Stimulated activated CD8-positive, alpha-beta memory T cell treated with anti-CD3 and anti-CD28 coated beads, Interleukin-4, amount 100 ng/mL, for 48 hours (primary cell): Measurements from ENCODE around the gene ANKH.

Experiments
- DNase-seq: peaks from one replicate; pipeline ENCODE4 v3.0.0-alpha.2; 2020

The ANKH gene

DNA sequence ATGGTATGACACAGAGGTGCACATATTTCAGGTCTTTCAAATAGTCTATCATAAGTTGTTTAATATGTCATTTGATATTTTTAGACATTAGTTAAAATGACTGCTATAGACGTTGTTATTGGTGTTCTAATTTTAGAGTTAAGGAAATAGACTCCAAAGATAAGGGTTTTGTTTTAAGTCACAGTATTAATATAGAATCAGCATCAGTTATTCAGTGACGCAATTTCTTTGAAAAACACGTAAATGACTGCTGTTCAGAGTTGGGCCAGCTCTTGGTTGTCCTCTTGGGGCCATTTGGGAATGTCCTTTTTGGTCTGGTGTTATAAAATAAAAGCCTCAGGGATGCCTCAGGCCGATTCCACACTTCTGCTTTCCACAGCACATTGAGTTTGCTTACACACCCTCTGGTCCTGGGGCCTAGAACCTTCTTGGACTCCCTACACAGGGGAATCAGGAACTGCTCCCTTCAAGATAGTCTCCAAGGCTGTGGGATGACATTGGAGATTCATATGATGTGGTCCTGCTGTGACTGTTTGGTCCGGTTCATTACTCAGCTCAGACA lies 192.7 kb downstream of the ANKH start:
- no peak for DNase-seq

DNA sequence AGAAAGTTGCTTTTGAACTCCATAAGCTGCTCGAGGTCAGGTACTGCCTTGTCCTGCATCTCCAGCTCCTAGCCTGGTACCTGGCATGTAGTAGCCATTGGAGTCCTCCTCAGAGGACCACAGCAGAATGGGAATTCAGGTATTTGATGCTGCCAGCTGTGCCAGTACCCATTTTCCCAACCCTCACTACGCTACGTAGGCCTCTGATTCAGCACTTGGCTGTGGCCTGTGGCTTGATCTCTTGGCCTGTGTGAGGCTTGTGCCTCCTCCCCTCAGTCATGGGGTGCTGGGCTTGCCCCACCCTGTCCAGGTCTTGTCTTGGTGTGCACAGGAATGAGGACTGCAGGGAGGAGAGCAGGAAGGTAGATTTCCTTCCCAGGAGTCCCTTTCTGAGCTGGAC lies 195.3 kb downstream of the ANKH start:
- DNase-seq = peak; percentile 63

DNA sequence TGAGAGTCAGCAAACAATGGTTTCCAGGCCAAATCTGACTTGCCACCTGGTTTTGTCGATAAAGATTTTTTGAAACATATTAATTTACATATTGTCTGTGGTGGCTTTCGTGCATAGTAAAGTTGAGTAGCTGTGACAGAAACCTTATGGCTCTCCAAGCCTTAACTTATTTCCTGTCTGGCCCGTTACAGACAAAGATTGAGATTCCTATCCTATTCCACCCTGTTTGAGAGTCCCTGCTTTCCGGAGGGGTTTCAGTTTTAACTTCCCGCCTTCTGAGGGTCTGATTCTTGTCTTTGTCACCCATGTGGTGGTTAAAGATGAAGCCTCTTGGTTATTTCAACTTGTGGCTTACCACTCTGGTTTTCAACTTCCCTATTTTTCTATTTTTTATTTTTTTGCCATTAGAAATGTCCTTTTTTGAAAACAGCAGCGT lies 195.7 kb downstream of the ANKH start:
- no peak for DNase-seq

DNA sequence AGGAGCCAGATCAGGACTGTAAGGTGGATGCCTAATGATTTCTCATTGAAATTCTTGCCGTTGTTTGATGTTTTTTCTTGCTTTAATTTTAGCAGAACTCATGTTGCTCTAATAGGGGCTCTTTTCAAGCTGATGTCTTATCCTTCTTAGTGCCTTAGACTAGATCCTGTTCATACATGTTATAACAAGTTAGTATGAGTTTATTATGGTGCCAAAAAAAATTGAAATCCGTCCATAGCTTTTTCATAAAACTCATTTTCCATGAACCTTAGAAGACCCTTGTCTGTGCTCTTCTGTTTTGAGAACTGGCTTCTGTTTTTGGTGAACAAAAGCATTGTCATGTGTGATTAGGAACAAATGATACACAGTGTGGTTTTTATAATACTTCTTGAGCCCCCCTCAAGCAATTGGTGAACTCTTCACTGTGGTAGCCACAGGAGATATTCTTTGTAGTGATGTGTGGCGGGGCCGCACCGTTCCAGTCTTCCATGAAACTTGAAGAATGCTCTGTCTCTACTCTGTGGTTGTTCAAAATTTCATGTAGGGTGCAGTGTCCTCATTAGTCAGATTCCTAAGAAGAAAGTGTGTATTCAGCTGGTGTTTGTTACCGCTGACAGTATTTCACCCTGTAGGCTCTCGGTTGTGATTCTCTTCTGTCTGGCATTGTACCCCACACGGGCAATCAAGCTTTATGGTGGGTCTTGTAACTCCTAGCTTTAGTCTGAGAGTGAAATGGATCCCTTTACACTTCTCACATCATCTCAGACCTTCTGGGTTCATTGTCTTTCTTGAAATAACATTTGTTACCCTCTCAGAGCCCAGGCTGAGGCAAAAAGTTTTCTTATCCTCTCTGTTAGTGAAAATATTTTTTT lies 196.4 kb downstream of the ANKH start:
- DNase-seq = peak; percentile 52

DNA sequence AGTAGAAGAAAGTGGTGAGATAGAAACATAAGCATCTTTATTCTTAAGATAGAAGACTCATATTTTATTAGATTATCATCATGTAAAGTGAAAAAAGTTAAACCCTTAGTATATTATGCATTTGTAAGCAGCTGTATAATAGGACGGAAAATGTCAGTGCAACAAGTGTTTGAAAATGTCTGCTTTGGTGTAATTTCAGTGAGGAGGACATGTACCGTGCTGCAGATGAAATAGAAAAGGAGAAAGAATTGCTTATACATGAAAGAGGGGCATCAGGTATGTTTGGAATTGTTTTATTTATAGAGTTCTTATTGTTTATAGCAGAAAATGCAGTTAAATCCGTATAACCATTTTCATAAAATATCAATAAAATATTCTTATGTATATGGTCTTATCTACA lies 198.1 kb downstream of the ANKH start:
- no peak for DNase-seq

DNA sequence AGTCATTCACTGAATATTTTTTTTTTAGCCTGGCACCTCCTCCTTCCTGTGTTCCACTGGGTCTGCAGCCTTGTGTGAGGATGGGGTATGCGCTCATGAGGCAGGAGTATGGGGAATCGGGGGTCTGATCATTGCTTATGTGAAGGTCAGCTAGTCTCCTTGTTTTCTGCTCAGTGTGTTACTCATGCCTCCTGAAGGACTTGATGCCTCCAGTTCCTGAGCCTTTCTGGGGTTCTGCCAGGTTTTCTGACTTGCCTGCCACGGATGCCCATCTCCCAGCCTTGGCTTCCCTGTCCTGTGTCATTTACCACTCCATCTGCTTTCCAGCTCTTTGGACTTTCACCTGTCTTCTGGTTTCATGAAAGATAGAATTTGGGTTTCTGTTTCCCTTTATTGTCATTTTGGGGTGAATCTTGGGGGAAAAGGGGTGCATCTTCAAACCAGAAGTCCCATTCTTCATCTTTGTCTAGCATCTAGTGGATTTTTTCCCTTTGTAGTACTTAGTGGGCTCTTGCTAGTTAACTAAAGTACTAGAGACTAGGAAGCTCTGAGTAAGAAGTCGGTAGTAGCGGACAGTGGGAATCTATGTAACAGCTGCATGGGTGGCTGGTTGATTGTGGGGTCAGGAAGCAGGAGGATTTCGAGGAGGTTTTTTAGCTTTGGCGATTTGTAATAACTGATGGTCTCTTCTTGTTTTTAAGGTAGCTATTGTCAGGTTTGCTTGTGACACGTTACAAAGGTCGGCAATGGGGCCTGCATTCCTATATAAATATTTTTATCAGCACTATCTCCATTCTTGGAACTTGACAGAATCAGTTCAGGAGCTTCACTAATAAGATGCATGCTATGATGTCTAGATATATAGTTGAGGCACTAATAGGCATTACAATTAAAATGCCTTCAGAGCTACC lies 198.8 kb downstream of the ANKH start:
- no peak for DNase-seq

DNA sequence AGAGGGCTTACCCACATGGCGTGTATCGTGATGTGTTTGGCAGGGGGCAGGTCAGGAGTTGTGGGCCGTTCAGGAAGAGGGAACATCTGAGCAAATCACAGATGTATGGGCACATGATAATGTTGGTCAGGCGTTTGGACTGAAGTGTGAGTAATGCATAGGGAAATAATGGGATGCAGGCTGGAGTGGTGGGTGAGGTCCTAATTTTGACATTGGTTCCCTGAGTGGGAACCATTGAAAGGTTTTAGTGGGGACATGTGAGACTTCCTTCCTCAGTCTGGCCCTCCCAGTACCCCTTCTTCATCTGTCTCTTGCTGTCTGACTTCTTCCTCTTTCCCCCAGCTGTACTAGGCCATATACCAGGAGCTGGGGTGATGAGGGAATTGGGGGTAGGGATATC lies 199.5 kb downstream of the ANKH start:
- DNase-seq = no peak

DNA sequence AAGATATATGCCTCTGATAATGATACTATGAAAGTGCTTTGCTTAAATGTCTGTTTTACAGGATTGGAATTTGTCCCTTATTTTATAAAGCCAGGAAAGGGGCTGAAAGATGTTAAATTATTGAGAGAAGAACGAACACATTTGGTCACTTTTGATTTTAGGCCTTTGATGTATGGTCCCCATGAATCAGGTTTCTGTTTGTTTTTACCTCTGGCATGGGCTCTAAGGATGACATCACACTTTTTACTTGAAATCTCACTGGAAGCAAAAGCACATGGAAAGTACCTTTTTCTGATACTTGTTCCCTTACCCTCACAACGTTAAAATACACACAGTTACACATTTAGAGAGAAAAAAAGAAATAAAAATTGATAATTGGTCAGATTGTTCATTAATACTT lies 200.2 kb downstream of the ANKH start:
- no peak for DNase-seq

DNA sequence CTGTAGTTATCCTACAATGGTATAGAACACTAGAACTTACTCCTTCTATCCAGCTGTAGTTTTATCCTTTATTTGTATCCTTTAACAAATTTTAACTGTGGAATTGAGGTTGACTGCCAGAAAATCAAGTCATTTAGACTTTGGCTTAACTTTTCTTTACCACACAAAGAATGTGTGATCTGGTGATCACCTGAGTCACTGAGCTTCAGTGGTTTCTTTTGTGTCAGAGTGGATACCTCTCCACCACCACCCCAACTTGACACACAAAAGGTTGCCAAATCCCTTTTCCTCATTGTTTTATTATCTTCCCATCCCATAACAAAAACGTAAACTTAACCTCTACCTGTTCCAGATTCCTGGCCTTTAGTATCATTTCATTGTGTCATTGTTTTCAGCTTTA lies 201.6 kb downstream of the ANKH start:
- no peak for DNase-seq

DNA sequence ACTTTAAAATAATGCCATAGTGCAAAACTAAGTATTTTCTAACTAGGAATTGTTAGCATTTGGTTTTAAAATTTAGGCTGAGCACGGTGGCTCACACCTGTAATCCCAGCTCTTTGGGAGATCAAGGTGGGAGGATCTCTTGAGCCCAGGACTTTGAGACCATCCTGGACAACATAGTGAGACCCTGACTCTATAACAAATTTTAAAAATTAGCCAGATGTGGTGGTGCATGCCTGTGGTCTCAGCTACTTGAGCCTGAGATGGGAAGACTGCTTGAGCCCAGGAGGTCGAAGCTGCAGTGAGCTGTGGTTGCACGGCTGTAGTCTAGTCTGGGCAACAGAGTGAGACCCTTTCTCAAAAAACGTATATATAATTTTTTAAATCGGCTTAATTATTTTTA lies 202.2 kb downstream of the ANKH start:
- DNase-seq = no peak

DNA sequence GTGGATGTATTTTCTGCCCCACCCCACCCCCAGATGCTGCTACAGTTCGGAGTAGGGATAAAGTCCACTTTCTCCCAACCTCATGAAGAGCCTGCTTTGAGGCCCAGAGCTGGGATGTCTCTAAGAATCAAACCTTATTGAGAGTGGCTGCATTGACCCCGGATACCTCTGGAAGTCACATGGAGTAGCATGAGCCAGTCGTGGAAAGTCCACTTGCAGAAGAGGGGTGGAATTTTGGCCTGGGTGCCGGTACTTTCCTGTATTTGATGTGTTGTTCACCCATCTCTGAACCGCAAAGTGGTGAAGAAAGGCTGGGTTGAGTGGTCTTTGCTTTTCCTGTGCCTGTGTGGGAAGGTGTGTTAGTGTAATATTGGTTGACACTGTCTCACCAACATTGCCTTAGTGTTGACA lies 203.4 kb downstream of the ANKH start:
- peak; percentile 71 for DNase-seq

DNA sequence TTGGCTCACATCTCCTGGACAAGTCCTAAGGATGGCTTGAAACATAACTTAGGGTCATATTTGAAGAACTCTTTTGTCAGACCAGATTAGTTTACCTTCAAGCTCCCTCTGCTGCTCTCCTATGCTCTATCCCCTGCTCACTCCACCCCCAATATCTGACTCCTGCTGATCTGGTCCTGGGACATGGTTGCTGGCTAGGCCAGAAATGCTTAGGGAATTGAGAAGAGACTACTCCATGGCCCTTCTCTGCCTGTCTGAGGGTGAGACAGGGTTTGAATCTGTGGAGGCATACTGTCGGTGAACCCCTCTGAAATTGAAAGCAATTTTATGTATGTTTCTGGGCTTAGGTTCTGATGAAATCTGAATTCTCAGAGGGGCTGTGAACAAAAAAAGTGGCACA lies 203.8 kb downstream of the ANKH start:
- no peak for DNase-seq

DNA sequence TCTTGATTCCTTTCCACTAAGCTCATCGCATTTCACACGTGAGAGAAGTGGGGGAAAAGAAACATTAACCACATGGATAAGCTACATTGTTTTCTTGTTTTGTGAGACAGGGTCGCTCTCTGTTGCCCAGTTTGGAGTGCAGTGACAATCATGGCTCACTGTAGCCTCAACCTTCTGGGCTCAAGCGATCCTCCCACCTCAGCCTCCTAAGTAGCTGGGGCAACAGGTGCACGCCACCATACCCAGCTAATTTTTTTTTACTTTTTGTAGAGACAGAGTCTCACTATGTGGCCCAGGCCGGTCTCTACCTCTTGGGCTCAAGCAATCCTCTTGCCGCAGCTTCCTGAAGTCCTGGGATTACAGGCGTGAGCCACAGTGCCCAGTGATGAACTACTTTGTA lies 204.3 kb downstream of the ANKH start:
- DNase-seq = no peak

DNA sequence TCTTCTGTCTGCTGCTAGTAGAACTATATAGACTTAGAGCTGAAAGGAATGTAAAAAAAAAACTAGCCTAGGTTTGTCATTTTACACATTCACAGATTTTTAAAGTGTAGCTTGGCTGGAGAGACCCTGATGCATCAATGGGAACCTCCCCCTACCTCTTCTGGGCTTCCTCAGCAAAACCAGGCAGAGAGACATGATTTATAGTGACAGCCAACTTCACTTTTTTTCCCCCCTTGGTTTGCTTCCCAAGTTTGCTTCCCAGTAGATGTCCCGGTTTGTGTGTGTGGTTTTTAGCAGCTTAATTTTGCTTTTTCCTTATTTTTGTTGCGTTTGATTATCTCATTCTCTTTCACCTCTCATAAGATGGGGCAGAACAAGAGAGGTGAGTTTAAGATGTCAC lies 205.2 kb downstream of the ANKH start:
- no peak for DNase-seq

DNA sequence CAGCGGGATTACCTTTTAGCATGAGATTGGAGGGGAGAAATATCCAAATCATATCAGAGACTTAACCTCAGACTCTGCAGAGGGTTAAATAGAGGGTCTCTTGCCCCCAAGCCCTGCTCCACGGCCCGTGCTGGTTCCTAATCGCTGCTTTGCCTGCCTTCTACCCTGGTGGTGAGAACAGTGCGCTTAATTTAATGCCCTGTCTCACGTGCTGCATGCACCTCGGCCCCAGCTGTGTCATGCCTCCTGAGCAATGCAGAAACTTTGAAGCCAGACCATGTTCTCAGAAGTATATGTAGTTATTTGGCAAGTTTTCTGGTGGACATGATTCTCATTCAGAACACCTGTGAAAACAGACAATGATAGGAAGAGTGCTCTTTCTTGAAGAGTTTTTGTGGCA lies 205.6 kb downstream of the ANKH start:
- DNase-seq = peak; percentile 70

DNA sequence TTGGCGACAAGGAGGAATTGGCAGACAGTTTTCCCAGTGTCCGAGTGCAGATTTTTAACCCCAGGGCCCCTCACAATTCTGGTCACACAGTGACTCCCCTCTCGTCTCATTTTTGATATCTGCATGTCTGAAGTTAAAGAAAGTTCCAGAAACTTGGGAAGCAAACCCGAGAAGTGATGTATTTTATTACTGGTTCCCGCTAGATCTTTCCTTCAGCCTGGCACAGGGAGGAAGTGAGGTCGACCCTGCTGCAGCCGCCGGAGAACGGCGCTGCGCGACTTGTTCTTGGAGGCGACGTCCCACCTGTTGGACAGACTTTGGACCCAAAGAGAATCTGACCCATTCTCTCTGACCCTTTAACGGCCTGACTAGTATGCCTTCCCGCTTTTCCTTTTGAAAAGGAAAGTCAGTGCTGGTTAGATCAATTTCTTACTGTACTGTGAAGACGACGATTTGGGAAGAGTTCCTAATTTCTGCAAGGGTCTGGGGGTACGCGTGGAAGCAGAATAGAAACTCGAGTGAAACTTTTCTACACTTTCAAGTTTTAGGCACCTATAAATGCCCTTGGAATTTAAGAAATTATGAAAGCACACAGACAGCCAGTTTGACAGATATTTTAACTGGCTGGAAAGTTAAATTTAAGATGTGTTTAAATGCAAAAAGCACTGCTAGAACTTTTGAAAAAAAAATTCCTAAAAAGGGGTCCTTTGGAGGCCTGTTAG lies 206.3 kb downstream of the ANKH start:
- DNase-seq = peak; percentile 59

DNA sequence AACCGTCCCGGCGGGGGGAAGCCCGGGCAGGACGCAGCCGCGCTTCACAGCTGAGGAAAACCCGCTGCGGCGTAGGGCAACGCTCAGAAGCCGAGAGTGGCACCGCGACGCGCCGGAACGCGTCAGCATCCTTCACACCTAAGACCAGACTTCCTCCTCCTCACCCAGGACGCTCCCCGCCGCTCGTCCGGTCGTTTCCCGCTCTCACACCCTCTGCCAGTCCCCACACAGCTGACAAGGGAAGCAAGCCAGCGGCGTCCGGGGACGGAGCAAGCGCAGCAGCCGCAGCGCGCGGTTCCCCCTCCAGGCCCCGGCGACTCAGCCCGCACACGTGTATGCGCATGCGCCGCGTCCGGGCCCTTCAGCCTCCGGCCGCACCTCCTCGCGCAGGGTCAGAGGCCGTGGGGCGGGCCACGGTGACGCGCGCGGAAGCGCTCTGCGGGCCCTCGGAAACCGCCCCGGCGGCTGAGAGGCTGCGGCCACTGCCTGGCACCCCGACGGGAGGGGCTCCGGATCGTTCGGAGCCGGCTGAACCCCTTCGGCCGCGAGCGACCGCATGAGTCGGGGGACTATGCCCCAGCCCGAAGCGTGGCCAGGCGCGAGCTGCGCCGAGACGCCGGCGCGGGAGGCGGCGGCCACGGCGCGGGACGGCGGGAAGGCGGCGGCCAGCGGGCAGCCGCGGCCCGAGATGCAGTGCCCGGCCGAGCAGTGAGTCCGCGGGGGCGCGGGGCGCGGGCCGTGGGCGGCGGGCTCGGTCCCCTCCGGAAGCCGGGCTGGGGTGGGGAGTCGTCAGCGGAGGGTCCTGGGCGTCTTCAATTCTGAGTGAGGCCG lies 207.1 kb downstream of the ANKH start, which contains the start of gene OTULIN:
Gene OTULIN (plus strand): TSS at position 449 of the 831 bp plus-strand sequence. CDS start 108 bp downstream, at position 557.
- DNase-seq = peak; percentile 90

DNA sequence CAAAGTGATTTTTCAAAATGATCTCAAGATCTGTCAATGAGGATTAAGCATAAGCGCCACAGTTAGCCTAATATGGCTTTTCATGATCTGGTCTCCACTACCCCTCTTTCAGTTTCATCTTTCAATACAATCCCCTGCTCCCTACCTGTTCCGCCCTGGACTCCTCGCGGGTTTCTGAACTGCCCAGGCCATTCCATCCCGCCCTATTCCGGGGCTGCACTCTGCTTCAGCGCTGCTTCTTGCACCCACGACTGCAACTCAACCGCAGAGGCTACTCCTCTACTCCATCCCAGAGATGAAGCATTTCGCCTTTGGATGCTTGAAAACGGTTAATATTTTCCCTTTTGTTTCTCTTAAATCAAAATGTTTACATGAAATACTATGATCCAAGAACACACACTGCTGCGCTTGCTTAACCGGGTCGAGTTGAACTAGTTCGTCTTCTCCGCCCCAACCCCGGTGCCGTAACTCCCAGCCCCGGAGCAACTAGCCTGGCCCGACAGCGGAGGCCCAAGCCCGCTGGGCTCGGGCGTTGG lies 207.8 kb downstream of the ANKH start:
- no peak for DNase-seq

DNA sequence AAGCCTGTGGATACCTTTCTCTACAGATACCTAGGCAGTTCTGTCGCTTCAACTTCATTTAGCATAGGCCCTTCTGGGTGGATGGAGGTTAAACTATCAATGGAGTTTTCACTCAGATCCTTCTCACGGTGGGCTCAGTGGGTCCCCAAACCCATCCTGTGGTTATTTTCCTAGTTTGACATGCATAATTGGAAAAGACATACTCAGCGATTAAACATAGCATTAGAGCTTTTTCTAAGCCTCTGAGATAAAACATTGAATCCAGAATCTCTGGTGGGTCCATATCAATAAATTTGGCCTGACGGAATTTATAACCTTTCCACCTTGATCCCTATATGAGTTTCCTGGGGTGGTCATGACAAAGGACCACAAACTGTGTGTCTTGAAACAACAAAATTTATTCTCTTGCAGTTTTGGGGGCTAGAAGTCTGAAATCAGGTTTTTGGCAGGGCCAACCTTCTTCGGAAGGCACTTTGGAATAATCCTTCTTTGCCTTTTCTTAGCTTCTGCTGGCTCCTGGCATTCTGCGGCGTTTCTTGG lies 208.8 kb downstream of the ANKH start:
- no peak for DNase-seq

DNA sequence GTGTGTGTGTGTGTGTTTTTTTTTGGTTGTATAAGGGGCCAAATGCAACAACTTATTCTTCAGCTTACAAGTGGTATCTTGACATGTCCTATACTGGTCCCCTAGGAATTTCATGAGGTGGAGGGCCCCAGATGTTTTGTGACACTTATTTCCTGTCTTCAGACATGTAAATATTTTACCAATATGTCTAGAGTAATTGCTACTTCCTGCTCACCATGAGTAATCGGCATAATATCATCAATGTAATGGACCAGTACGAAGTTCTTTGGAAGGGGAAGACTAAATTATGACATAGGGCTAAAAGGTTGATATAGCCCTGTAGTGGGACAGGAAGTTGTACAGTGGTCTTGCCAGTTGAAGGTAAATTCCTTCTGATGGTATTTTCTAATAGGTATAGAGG lies 210.7 kb downstream of the ANKH start:
- DNase-seq = no peak
